HEK293T (cell line): Measurements from ENCODE around the gene GCC2.

Experiments
- BHLHE40 ChIP-seq: fragments of 450-650 bp; IDR thresholded peaks from 2 replicates; pipeline ENCODE4 v1.6.1; 2016; ENCODE audit warnings: mild to moderate bottlenecking, moderate library complexity, borderline replicate concordance
- ELF4 ChIP-seq: fragments of 450-650 bp; IDR thresholded peaks from 2 replicates; pipeline ENCODE4 v1.6.1; 2017; ENCODE audit warnings: antibody characterized with exemption
- FOXK2 ChIP-seq: fragments of 450-650 bp; IDR thresholded peaks from 2 replicates; pipeline ENCODE4 v1.6.1; 2016; ENCODE audit warnings: mild to moderate bottlenecking
- FOXM1 ChIP-seq: fragments of 450-650 bp; IDR thresholded peaks from 2 replicates; pipeline ENCODE4 v1.6.1; 2017; ENCODE audit warnings: mild to moderate bottlenecking, borderline replicate concordance
- L3MBTL2 ChIP-seq: fragments of 450-650 bp; conservative IDR thresholded peaks from 2 replicates; pipeline ENCODE4 v1.6.1; 2016; ENCODE audit warnings: mild to moderate bottlenecking
- PKNOX1 ChIP-seq: fragments of 450-650 bp; IDR thresholded peaks from 2 replicates; pipeline ENCODE4 v1.6.1; 2016
- SP1 ChIP-seq: fragments of 450-650 bp; IDR thresholded peaks from 2 replicates; pipeline ENCODE4 v1.6.1; 2017

GRCh38 chr2:108441712-108442111 is 7.3 kb upstream of the GCC2 start:
- TF ChIP-seq ELF4 (no peak), BHLHE40 (no peak), FOXK2 (no peak), PKNOX1 (no peak), FOXM1 (no peak), SP1 (no peak), L3MBTL2 (no peak)
